Measurements from ENCODE around the gene PLK2.

PLK2 gene

GRCh38 chr5:58451732-58452565, 7.9 kb downstream of the PLK2 start:
- DNase-seq (ENCODE audit: extremely low spot score) = no peak
- POLR2A ChIA-PET = no interaction called here
- no peak for TF ChIP-seq ZNF384 (IDR thresholded peaks at IDR 0.05)
- TF ChIP-seq FOXK2 (IDR thresholded peaks at IDR 0.05) = no peak
- TF ChIP-seq, protein P1, sequence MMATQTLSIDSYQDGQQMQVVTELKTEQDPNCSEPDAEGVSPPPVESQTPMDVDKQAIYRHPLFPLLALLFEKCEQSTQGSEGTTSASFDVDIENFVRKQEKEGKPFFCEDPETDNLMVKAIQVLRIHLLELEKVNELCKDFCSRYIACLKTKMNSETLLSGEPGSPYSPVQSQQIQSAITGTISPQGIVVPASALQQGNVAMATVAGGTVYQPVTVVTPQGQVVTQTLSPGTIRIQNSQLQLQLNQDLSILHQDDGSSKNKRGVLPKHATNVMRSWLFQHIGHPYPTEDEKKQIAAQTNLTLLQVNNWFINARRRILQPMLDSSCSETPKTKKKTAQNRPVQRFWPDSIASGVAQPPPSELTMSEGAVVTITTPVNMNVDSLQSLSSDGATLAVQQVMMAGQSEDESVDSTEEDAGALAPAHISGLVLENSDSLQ (IDR thresholded peaks at IDR 0.05) = no peak
- TF ChIP-seq CTBP1 (IDR thresholded peaks at IDR 0.05; ENCODE audit: borderline replicate concordance) = no peak
- no peak for TF ChIP-seq NFRKB (IDR thresholded peaks at IDR 0.05)
- TF ChIP-seq ARNT (IDR thresholded peaks at IDR 0.05) = no peak
- TF ChIP-seq LEF1 (IDR thresholded peaks at IDR 0.05; ENCODE audit: borderline replicate concordance) = no peak
- no peak for TF ChIP-seq ELF4 (IDR thresholded peaks at IDR 0.05)
- no peak for TF ChIP-seq SP1 (IDR thresholded peaks at IDR 0.05)
- CTCF ChIA-PET = no interaction called here

DNA sequence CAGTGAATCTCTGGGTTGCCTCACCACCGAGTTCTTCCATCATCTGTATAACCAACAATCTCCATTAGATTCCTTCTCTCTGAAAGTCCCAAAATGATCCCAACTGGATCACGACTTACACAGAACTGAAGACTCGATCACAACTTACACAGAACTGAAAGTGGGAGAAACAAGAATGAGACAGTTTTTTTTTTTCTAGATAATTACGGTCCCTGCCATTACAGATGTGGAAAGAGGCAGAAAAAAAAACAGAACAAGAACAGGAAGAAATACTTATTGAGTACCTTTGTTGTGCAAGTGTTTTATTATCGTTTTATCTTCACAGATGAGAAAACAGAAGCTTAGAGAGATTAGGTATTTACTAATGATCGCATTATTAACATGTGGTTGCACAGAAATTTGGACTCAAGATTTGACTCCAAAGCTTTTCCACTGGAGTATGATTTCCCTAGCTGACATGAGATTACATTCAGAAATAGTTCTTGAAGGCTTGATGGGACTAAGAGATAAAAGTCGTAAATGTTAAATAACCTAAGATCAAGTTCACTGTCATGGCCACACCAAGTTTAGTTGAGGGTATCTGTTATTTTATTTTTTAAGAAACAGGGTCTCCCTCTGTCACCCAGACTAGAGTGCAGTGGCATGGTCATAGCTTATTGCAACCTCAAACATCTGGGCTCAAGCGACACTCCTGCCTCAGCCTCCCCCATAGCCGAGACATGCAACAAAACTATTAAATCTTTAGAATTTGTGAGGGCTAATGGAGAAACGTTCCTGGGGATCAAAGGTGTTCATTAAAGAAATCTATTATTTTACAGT, 8.9 kb downstream of the PLK2 start:
- POLR2A ChIA-PET = no interaction called here

GRCh38 chr5:58450018-58450417, 9.9 kb downstream of the PLK2 start:
- ChIA-PET CTCF (no interaction called here), POLR2A (no interaction called here)
- no peak for TF ChIP-seq TARDBP (IDR thresholded peaks at IDR 0.05)
- no peak for TF ChIP-seq LEF1 (IDR thresholded peaks at IDR 0.05; ENCODE audit: borderline replicate concordance)
- TF ChIP-seq, protein P1 (IDR thresholded peaks at IDR 0.05) = no peak
- no peak for TF ChIP-seq SP1 (IDR thresholded peaks at IDR 0.05)
- no peak for TF ChIP-seq NFRKB (IDR thresholded peaks at IDR 0.05)
- no peak for TF ChIP-seq HDGF (IDR thresholded peaks at IDR 0.05; ENCODE audit: borderline replicate concordance)
- TF ChIP-seq ARNT (IDR thresholded peaks at IDR 0.05) = no peak
- TF ChIP-seq FOXM1 (IDR thresholded peaks at IDR 0.05; ENCODE audit: borderline replicate concordance) = no peak
- TF ChIP-seq ELF4 (IDR thresholded peaks at IDR 0.05) = no peak
- no peak for TF ChIP-seq FOXA1 (IDR thresholded peaks at IDR 0.05)
- TF ChIP-seq CTBP1 (IDR thresholded peaks at IDR 0.05; ENCODE audit: borderline replicate concordance) = no peak
- DNase-seq (ENCODE audit: extremely low spot score) = no peak

More for the DNA sequence above, 8.9 kb downstream of the PLK2 start:
- TF ChIP-seq FOXA1 (IDR thresholded peaks at IDR 0.05) = no peak
- no peak for TF ChIP-seq L3MBTL2 (conservative IDR thresholded peaks at IDR 0.05)
- TF ChIP-seq BHLHE40 (IDR thresholded peaks at IDR 0.05; ENCODE audit: borderline replicate concordance) = no peak
- TF ChIP-seq, protein P1 (IDR thresholded peaks at IDR 0.05) = no peak
- CTCF ChIA-PET = no interaction called here
- no peak for DNase-seq (ENCODE audit: extremely low spot score)

DNA sequence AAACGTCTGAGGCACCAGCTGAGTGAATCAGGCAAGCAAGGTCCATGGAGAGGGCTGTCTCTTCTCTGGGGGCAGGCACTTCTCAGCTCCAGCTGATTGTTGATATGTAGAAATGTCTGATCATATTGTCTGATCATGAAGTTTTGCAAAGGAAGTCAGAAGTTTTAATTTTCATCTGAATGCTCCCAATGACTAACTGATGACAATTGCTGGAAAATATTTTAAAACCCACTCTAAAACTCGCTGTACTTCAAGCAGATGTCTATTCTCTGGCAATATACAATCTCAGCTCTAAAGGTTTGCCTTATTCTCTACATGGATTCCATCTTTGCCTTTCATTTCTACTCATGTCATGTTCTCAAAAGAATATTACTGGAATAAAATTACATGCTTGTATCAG, 12.7 kb downstream of the PLK2 start:
- CTCF ChIA-PET = no interaction called here

GRCh38 chr5:58446024-58446423, 13.9 kb downstream of the PLK2 start:
- no peak for DNase-seq (ENCODE audit: extremely low spot score)
- TF ChIP-seq NFRKB (IDR thresholded peaks at IDR 0.05) = no peak
- TF ChIP-seq BHLHE40 (IDR thresholded peaks at IDR 0.05; ENCODE audit: borderline replicate concordance) = no peak
- TF ChIP-seq L3MBTL2 (conservative IDR thresholded peaks at IDR 0.05) = no peak
- TF ChIP-seq TARDBP (IDR thresholded peaks at IDR 0.05) = no peak
- no peak for TF ChIP-seq ZNF384 (IDR thresholded peaks at IDR 0.05)
- no peak for TF ChIP-seq SP1 (IDR thresholded peaks at IDR 0.05)
- TF ChIP-seq SUZ12 (IDR thresholded peaks at IDR 0.05) = no peak
- TF ChIP-seq FOXA1 (IDR thresholded peaks at IDR 0.05) = no peak
- TF ChIP-seq HDGF (IDR thresholded peaks at IDR 0.05; ENCODE audit: borderline replicate concordance) = no peak
- no peak for TF ChIP-seq CTBP1 (IDR thresholded peaks at IDR 0.05; ENCODE audit: borderline replicate concordance)
- TF ChIP-seq, protein P1 (IDR thresholded peaks at IDR 0.05) = no peak
- TF ChIP-seq LEF1 (IDR thresholded peaks at IDR 0.05; ENCODE audit: borderline replicate concordance) = no peak
- POLR2A ChIA-PET = no interaction called here
- CTCF ChIA-PET = no interaction called here

More for the DNA sequence above, 12.7 kb downstream of the PLK2 start:
- no peak for DNase-seq (ENCODE audit: extremely low spot score)
- POLR2A ChIA-PET = no interaction called here
- no peak for TF ChIP-seq ELF4 (IDR thresholded peaks at IDR 0.05)
- no peak for TF ChIP-seq BHLHE40 (IDR thresholded peaks at IDR 0.05; ENCODE audit: borderline replicate concordance)
- TF ChIP-seq ZNF384 (IDR thresholded peaks at IDR 0.05) = no peak
- TF ChIP-seq SP1 (IDR thresholded peaks at IDR 0.05) = no peak
- no peak for TF ChIP-seq CTBP1 (IDR thresholded peaks at IDR 0.05; ENCODE audit: borderline replicate concordance)
- TF ChIP-seq LEF1 (IDR thresholded peaks at IDR 0.05; ENCODE audit: borderline replicate concordance) = no peak
- TF ChIP-seq ARNT (IDR thresholded peaks at IDR 0.05) = no peak
- no peak for TF ChIP-seq NFRKB (IDR thresholded peaks at IDR 0.05)
- no peak for TF ChIP-seq SUZ12 (IDR thresholded peaks at IDR 0.05)
- TF ChIP-seq TARDBP (IDR thresholded peaks at IDR 0.05) = no peak
- TF ChIP-seq HDGF (IDR thresholded peaks at IDR 0.05; ENCODE audit: borderline replicate concordance) = no peak
- TF ChIP-seq, protein P1 (IDR thresholded peaks at IDR 0.05) = no peak
- TF ChIP-seq L3MBTL2 (conservative IDR thresholded peaks at IDR 0.05) = no peak
- no peak for TF ChIP-seq FOXA1 (IDR thresholded peaks at IDR 0.05)
- TF ChIP-seq FOXK2 (IDR thresholded peaks at IDR 0.05) = no peak
- TF ChIP-seq FOXM1 (IDR thresholded peaks at IDR 0.05; ENCODE audit: borderline replicate concordance) = no peak
